Thoracic aorta (tissue), 2 donors: ENCODE measurements around the gene TBC1D5. TPM values are rescaled to one million over a fixed set of nuclear protein-coding genes. Genes with fewer than 3 reads are reported as not detected.

Experiments used
- ATAC-seq: fragments of 150-250 bp; one replicate; pipeline ENCODE4 v1.8.0; 2017; ENCODE audit warnings: low read depth; ENCODE audit not compliant: insufficient number of reproducible peaks, low FRiP score
- DNase-seq: peaks from one replicate; pipeline ENCODE4 v3.0.0-alpha.2; 2020; ENCODE audit warnings: low spot score
- H3K27ac ChIP-seq, 2 donors: fragments of 200-600 bp; sonication (generic); 1 replicate in 1 of 2; 2 replicates in 1 of 2; pipeline ENCODE4 v1.5.1; 2016; ENCODE audit warnings: mild to moderate bottlenecking in 2 of 2, moderate library complexity in 2 of 2
- H3K27me3 ChIP-seq: fragments of 200-600 bp; sonication (generic); replicated peaks from 2 replicates; pipeline ENCODE4 v1.6.0; 2016; ENCODE audit warnings: mild to moderate bottlenecking; ENCODE audit not compliant: insufficient read depth
- H3K36me3 ChIP-seq: fragments of 200-600 bp; sonication (generic); one replicate; pipeline ENCODE4 v1.5.1; 2016
- H3K4me1 ChIP-seq, 2 donors: fragments of 200-600 bp; sonication (generic); 1 replicate in 1 of 2; 2 replicates in 1 of 2; pipeline versions ENCODE4 v1.5.1 to v1.6.0; 2016; ENCODE audit warnings: low read depth in 2 of 2, mild to moderate bottlenecking in 1 of 2; ENCODE audit not compliant: control insufficient read depth in 1 of 2
- H3K4me3 ChIP-seq: fragments of 200-600 bp; sonication (generic); 2 replicates; pipeline ENCODE4 v1.5.1; 2016; ENCODE audit warnings: mild to moderate bottlenecking
- H3K9me3 ChIP-seq: fragments of 200-600 bp; sonication (generic); 2 replicates; pipeline ENCODE4 v1.5.1; 2016
- CTCF ChIP-seq: fragments of 200-600 bp; sonication (generic); IDR thresholded peaks from one replicate; pipeline ENCODE4 v1.5.1; 2019; ENCODE audit warnings: antibody characterized with exemption
- total RNA-seq, 2 donors: library from RNA; depleted of rRNA; stranded (reverse); fragments of >200 nt; gene quantifications; one replicate each; pipeline versions ENCODE4 v1.1.0 to v1.2.3, GENCODE V29; 2016

The TBC1D5 gene
- total RNA-seq, 2 donors from 2014 or later = 80.6 to 103 TPM

GRCh38 chr3:17479681-17480405, 262.6 kb downstream of the TBC1D5 start:
- Histone ChIP-seq H3K4me3 (no peak overlapping the region), H3K9me3 (no peaks in the 10 kb centered on the region)
- no peak for ATAC-seq

GRCh38 chr3:17478673-17479072, 263.8 kb downstream of the TBC1D5 start:
- H3K27ac ChIP-seq = no peak overlapping the region
- DNase-seq (no peak), ATAC-seq (no peak)
- no peaks in the 10 kb centered on the region for H3K27me3 ChIP-seq
- no peaks in the 10 kb centered on the region for H3K9me3 ChIP-seq
- H3K36me3 ChIP-seq = no peaks in the 10 kb centered on the region
- no peak overlapping the region for H3K4me3 ChIP-seq
- peaks cover 0 to 10% of the 10 kb centered on the region in 2 donors for H3K4me1 ChIP-seq
- no peak for TF ChIP-seq CTCF

More at GRCh38 chr3:17479681-17480405, 262.6 kb downstream of the TBC1D5 start:
- TF ChIP-seq CTCF = no peak
- Histone ChIP-seq H3K4me1 (peaks cover 0 to 10% of the 10 kb centered on the region in 2 donors), H3K27ac (no peak overlapping the region), H3K27me3 (no peaks in the 10 kb centered on the region), H3K36me3 (no peaks in the 10 kb centered on the region)
- DNase-seq = no peak

- DNase-seq = no peak
- Histone ChIP-seq H3K27me3 (no peaks in the 10 kb centered on the region), H3K27ac (no peak overlapping the region), H3K9me3 (no peaks in the 10 kb centered on the region), H3K4me1 (peaks cover 16 to 22% of the 10 kb centered on the region in 2 donors), H3K36me3 (no peaks in the 10 kb centered on the region), H3K4me3 (no peak overlapping the region)
- TF ChIP-seq CTCF = peak; percentile 28
- no peak for ATAC-seq
Observed at GRCh38 chr3:17473761-17474160, 268.7 kb downstream of the TBC1D5 start.

- DNase-seq (no peak), ATAC-seq (peak; percentile 53)
- TF ChIP-seq CTCF = no peak
- Histone ChIP-seq H3K27ac (peak overlapping the region; percentile 10 to 28), H3K9me3 (no peaks in the 10 kb centered on the region), H3K36me3 (no peaks in the 10 kb centered on the region), H3K27me3 (no peaks in the 10 kb centered on the region), H3K4me1 (peaks cover 22 to 23% of the 10 kb centered on the region in 2 donors), H3K4me3 (no peak overlapping the region)
Observed at GRCh38 chr3:17469954-17470353, 272.5 kb downstream of the TBC1D5 start.

GRCh38 chr3:17469520-17469919, 272.9 kb downstream of the TBC1D5 start:
- no peak for DNase-seq

More at GRCh38 chr3:17469520-17469919, 272.9 kb downstream of the TBC1D5 start:
- peak overlapping the region; percentile 8 to 28 for H3K27ac ChIP-seq
- H3K4me1 ChIP-seq = peaks cover 22 to 23% of the 10 kb centered on the region in 2 donors
- no peaks in the 10 kb centered on the region for H3K36me3 ChIP-seq
- H3K27me3 ChIP-seq = no peaks in the 10 kb centered on the region
- TF ChIP-seq CTCF = no peak
- ATAC-seq = no peak
- no peak overlapping the region for H3K4me3 ChIP-seq
- no peaks in the 10 kb centered on the region for H3K9me3 ChIP-seq
